Lung (tissue), 12 donors: ENCODE measurements around the gene ASB13. TPM values are rescaled to one million over a fixed set of nuclear protein-coding genes. Genes with fewer than 3 reads are reported as not detected.

Experiments
- ATAC-seq: fragments of 200-7000 bp; cut with Tn5 transposase; one replicate; pipeline ENCODE4 v1.9.1; 2020; ENCODE audit warnings: moderate number of reproducible peaks; ENCODE audit not compliant: insufficient read depth, low FRiP score
- DNase-seq, 3 donors: peaks; one replicate each; pipeline ENCODE4 v3.0.0-alpha.2; 2013 to 2017
- H3K27ac ChIP-seq, 2 donors: one replicate each; pipeline ENCODE4 v1.5.1; 2013; ENCODE audit warnings: mild to moderate bottlenecking in 2 of 2, moderate library complexity in 2 of 2, control low read depth in 1 of 2, inconsistent platforms in 1 of 2, low read depth in 1 of 2, low read length in 1 of 2
- H3K27me3 ChIP-seq, 3 donors: one replicate each; pipeline ENCODE4 v1.5.1; 2013; ENCODE audit warnings: low read length in 2 of 3; ENCODE audit not compliant: control insufficient read depth in 3 of 3, insufficient read depth in 3 of 3
- H3K36me3 ChIP-seq, 4 donors: one replicate each; pipeline ENCODE4 v1.5.1; 2013; ENCODE audit warnings: low read length in 4 of 4, mild to moderate bottlenecking in 1 of 4, moderate library complexity in 1 of 4; ENCODE audit not compliant: control insufficient read depth in 4 of 4, insufficient read depth in 4 of 4
- H3K4me1 ChIP-seq, 5 donors: one replicate each; pipeline ENCODE4 v1.5.1; 2013; ENCODE audit warnings: low read length in 5 of 5, mild to moderate bottlenecking in 2 of 5, moderate library complexity in 1 of 5; ENCODE audit not compliant: control insufficient read depth in 5 of 5, insufficient read depth in 5 of 5
- H3K4me3 ChIP-seq: one replicate; pipeline ENCODE4 v1.5.1; 2013; ENCODE audit warnings: mild to moderate bottlenecking, control low read depth, moderate library complexity
- H3K9ac ChIP-seq, 2 donors: one replicate each; pipeline ENCODE4 v1.5.1; 2013; ENCODE audit warnings: low read length in 2 of 2, control low read depth in 1 of 2; ENCODE audit not compliant: insufficient read depth in 1 of 2
- H3K9me3 ChIP-seq, 4 donors: one replicate each; pipeline ENCODE4 v1.5.1; 2013; ENCODE audit warnings: low read length in 3 of 4, mild to moderate bottlenecking in 1 of 4, moderate library complexity in 1 of 4; ENCODE audit not compliant: control insufficient read depth in 4 of 4, insufficient read depth in 3 of 4
- WGBS, 2 donors: extraction: QIAGEN DNeasy Blood & Tissue Kit; methylation state at CpG; one replicate each; pipeline ENCODE4 v1.1.7; 2013; 5-methylcytosine and 5-hydroxymethylcytosine counted together
- polyA plus RNA-seq, 2 donors: library from polyadenylated mRNA; stranded (reverse); fragments of 200-250 nt; gene quantifications; one replicate each; pipeline ENCODE4 v1.2.1, GENCODE V29; 2013
- total RNA-seq, 2 donors: library from RNA; depleted of rRNA in 1 of 2; stranded (reverse); fragments of >200 nt in 1 of 2; gene quantifications; one replicate each; pipeline ENCODE4 v1.2.1, GENCODE V29; 2014 to 2021
- TF ChIP-seq, protein P1 (sequence below): IDR thresholded peaks from 2 replicates; pipeline ENCODE4 v1.5.1; 2012; ENCODE audit warnings: mild to moderate bottlenecking; ENCODE audit errors: control extremely low read depth, extremely low read depth
- donor health status: control.
- donor health status: control.
- donor health status: Bipolar disorder and iron deficiency.
- donor health status: healthy.
- donor health status: DM: yes; HTN: yes; CAD: no.

The ASB13 gene
- total and polyA plus RNA-seq, 4 donors = 5.2 to 26.2 (median 14.7) TPM

DNA sequence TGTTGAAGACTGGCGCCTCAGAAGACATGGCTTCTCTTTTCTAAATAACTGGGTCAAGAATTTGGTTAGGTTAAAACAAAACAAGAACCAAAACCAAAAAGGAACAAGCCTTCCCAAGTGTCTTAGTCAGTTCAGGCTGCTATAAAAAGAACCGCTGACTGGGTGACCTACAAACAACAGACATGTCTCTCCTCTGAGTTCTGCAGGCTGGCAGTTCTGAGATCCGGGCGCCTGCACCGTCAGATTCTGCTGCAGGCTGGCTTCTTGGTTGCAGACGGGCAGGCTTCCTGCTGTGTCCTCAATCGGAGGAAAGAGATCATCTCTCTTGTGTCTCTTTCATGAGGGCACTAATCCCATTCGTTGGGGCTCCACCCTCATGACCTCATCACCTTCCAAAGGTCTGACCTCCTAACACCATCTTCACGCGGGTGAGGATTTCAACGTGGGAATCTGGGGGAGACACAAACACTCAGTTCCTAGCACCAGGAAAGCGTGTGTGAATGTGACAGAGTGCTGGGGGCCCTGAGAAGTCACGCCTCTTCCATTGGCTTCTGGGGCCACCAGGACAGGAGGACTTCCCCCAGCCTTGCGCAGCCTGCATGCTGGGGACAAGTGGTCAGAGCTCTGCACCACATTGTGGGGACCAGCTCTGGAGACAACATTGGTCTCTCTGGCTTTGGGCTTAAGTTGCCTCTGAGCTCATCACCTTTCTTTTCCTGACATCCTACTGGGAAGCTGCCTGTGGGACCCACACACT is 63.1 kb downstream of the ASB13 start:
- ATAC-seq = no peak
- TF ChIP-seq, protein P1, sequence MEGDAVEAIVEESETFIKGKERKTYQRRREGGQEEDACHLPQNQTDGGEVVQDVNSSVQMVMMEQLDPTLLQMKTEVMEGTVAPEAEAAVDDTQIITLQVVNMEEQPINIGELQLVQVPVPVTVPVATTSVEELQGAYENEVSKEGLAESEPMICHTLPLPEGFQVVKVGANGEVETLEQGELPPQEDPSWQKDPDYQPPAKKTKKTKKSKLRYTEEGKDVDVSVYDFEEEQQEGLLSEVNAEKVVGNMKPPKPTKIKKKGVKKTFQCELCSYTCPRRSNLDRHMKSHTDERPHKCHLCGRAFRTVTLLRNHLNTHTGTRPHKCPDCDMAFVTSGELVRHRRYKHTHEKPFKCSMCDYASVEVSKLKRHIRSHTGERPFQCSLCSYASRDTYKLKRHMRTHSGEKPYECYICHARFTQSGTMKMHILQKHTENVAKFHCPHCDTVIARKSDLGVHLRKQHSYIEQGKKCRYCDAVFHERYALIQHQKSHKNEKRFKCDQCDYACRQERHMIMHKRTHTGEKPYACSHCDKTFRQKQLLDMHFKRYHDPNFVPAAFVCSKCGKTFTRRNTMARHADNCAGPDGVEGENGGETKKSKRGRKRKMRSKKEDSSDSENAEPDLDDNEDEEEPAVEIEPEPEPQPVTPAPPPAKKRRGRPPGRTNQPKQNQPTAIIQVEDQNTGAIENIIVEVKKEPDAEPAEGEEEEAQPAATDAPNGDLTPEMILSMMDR = no peak
- Histone ChIP-seq H3K4me3 (no peak overlapping the region), H3K27me3 (no peaks in the 10 kb centered on the region), H3K9ac (no peak overlapping the region), H3K36me3 (no peaks in the 10 kb centered on the region), H3K4me1 (peaks cover 0 to under 1% (median 0%) of the 10 kb centered on the region in 5 donors), H3K9me3 (peaks cover 0 to 5% (median 0%) of the 10 kb centered on the region in 4 donors), H3K27ac (no peak overlapping the region)
- no peak for DNase-seq
- 86 to 91% methylated on average over 14 of the region's 14 CpGs for WGBS, 2 donors

DNA sequence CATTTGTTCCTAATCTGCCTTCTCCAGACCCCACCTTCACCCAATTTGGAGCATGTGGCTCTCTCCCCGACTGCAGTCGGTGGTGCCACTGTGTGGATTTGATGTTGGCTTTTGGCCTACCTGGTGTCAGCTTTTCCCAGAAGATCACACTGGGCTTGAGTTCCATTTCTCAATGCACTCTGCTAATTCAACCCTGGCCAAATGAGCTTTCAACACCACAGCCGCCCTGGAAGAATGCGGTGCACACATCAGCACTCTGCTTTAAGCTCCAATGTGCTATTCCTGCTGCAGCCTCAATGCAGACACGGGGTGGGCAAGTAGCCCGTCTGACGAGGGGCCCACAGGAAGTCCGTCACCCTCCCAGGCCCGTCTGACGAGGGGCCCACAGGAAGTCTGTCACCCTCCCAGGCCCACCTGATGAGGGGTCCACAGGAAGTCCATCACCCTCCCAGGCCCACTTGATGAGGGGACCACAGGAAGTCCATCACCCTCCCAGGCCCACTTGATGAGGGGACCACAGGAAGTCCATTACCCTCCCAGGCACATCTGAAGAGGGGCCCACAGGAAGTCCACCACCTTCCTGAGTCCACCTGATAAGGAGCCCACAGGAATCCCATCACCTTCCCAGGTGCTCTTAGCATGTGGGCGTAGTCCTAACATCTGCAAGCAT is 64.4 kb downstream of the ASB13 start:
- H3K27me3 ChIP-seq = no peaks in the 10 kb centered on the region
- ATAC-seq = no peak
- H3K9me3 ChIP-seq = peaks cover 0 to 5% (median 0%) of the 10 kb centered on the region in 4 donors
- H3K4me1 ChIP-seq = no peaks in the 10 kb centered on the region
- TF ChIP-seq, protein P1 = no peak
- WGBS, 2 donors = 42 to 52% methylated on average over 11 of the region's 11 CpGs
- no peak overlapping the region for H3K4me3 ChIP-seq
- H3K9ac ChIP-seq = no peak overlapping the region
- H3K36me3 ChIP-seq = no peaks in the 10 kb centered on the region
- DNase-seq = no peak
- no peak overlapping the region for H3K27ac ChIP-seq

DNA sequence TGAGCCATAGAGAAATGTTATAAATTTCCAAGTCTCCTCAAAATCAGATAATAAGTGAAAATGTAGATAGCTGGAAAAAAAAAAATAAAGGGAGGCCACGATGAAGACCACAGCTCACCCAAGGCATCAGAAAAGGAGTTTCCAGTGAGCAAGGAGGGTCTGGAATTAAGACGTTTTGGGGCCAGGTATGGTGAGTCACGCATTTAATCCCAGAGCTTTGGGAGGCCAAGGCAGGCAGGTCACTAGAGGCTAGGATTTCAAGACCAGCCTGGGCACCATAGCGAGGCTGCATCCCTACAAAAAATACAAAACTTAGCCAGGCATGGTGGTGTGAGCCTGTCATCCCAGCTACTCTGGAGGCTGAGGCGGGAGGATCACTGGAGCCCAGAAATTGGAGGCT is 65.5 kb downstream of the ASB13 start:
- TF ChIP-seq, protein P1 = no peak
- Histone ChIP-seq H3K9me3 (peaks cover 0 to 5% (median 0%) of the 10 kb centered on the region in 4 donors), H3K27me3 (no peaks in the 10 kb centered on the region), H3K9ac (no peak overlapping the region), H3K27ac (no peak overlapping the region), H3K36me3 (no peaks in the 10 kb centered on the region), H3K4me3 (no peak overlapping the region), H3K4me1 (peaks cover 0 to 3% (median 0%) of the 10 kb centered on the region in 5 donors)
- DNase-seq (no peak), ATAC-seq (no peak)
- 96 to 97% methylated on average over 5 of the region's 5 CpGs for WGBS, 2 donors
